Measurements from ENCODE around the gene ORAI2. TPM values are rescaled to one million over a fixed set of nuclear protein-coding genes. Genes with fewer than 3 reads are reported as not detected.

Gene ORAI2
- total RNA-seq, 4 donors from 2014 or later, result 3.1 to 99.9 (median 11.0) TPM

DNA sequence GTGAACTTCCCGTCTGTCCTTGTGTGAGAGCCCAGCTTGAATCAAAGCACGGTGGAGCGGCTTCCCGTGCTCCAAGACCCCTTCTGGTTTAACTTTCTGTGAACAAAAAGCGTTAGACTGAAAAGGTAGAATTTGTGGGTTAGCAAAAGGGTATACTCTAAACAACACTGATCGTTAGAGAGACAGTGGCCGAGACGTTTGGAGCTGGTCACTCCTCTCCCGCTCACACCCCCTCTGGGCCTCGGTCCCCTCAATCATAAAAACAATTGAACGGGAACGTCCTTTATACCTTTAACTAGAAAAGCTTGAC is 36.7 kb upstream of the ORAI2 start:
- intact Hi-C loops (cut with DNase I; ENCODE audit: low total_unique reads), result no loop called here
- peak overlapping the region; percentile 78 to 97 (median 84) for H3K4me3 ChIP-seq
- in situ Hi-C loops (cut with MboI; ENCODE audit: low pct_ligation_motif_present in 1 of 4, low pct_unique_long_range_greater_than_20kb in 1 of 4, low sequenced_read_pairs in 3 of 4), result loop anchor here in 3 of 4 donors (10.0 to 25.0 kb wide), 2 partner anchors 112 to 859 kb away; partner anchors contain the start of gene SH2B2 (in 2 of the 3)

GRCh38 chr7:102398543-102398942 is 34.8 kb upstream of the ORAI2 start:
- TF ChIP-seq, protein P1, sequence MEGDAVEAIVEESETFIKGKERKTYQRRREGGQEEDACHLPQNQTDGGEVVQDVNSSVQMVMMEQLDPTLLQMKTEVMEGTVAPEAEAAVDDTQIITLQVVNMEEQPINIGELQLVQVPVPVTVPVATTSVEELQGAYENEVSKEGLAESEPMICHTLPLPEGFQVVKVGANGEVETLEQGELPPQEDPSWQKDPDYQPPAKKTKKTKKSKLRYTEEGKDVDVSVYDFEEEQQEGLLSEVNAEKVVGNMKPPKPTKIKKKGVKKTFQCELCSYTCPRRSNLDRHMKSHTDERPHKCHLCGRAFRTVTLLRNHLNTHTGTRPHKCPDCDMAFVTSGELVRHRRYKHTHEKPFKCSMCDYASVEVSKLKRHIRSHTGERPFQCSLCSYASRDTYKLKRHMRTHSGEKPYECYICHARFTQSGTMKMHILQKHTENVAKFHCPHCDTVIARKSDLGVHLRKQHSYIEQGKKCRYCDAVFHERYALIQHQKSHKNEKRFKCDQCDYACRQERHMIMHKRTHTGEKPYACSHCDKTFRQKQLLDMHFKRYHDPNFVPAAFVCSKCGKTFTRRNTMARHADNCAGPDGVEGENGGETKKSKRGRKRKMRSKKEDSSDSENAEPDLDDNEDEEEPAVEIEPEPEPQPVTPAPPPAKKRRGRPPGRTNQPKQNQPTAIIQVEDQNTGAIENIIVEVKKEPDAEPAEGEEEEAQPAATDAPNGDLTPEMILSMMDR (IDR thresholded peaks at IDR 0.05), result no peak
- TF ChIP-seq EP300 (IDR thresholded peaks at IDR 0.05; ENCODE audit: low read depth) (no peak), POLR2A (IDR thresholded peaks at IDR 0.05) (no peak), POLR2AphosphoS5 (IDR thresholded peaks at IDR 0.05) (no peak)
- no peaks in the 10 kb centered on the region for H3K9me3 ChIP-seq
- H3K27ac ChIP-seq, result no peak overlapping the region
- intact Hi-C loops (cut with DNase I; ENCODE audit: low total_unique reads) (no loop called here), in situ Hi-C loops (cut with MboI; ENCODE audit: low pct_ligation_motif_present in 1 of 4, low pct_unique_long_range_greater_than_20kb in 1 of 4, low sequenced_read_pairs in 3 of 4) (loop anchor here in 3 of 4 donors (10.0 to 25.0 kb wide), 2 partner anchors 114 to 861 kb away; partner anchors contain the start of gene SH2B2 (in 2 of the 3))
- DNase-seq, result no peak
- WGBS, 2 donors (ENCODE audit: low coverage in 1 of 2), result 94 to 100% methylated on average over 4 to 8 of the region's 8 CpGs
- H3K4me1 ChIP-seq, result peaks cover 4 to 20% (median 14%) of the 10 kb centered on the region in 4 donors
- no peak overlapping the region for H3K4me3 ChIP-seq
- no peaks in the 10 kb centered on the region for H3K27me3 ChIP-seq
- peaks cover 0 to 30% (median 7%) of the 10 kb centered on the region in 4 donors for H3K36me3 ChIP-seq

More for the DNA sequence above, 36.7 kb upstream of the ORAI2 start:
- Histone ChIP-seq H3K36me3 (peaks cover 0 to 17% (median 2%) of the 10 kb centered on the region in 4 donors), H3K27ac (peak overlapping the region; percentile 79 to 95 (median 85)), H3K27me3 (no peaks in the 10 kb centered on the region), H3K4me1 (peaks cover 4 to 20% (median 14%) of the 10 kb centered on the region in 4 donors), H3K9me3 (no peaks in the 10 kb centered on the region)
- 1 to 3% methylated on average over 8 to 12 of the region's 12 CpGs for WGBS, 2 donors (ENCODE audit: low coverage in 1 of 2)
- DNase-seq, result no peak
- TF ChIP-seq, protein P1 (IDR thresholded peaks at IDR 0.05), result no peak
- no peak for TF ChIP-seq EP300 (IDR thresholded peaks at IDR 0.05; ENCODE audit: low read depth)
- no peak for TF ChIP-seq POLR2AphosphoS5 (IDR thresholded peaks at IDR 0.05)
- no peak for TF ChIP-seq POLR2A (IDR thresholded peaks at IDR 0.05)

GRCh38 chr7:102400360-102400759 is 33.0 kb upstream of the ORAI2 start:
- Histone ChIP-seq H3K27me3 (no peaks in the 10 kb centered on the region), H3K27ac (no peak overlapping the region), H3K4me3 (no peak overlapping the region), H3K36me3 (peaks cover 0 to 35% (median 10%) of the 10 kb centered on the region in 4 donors), H3K9me3 (no peaks in the 10 kb centered on the region), H3K4me1 (peaks cover 4 to 17% (median 12%) of the 10 kb centered on the region in 4 donors)
- intact Hi-C loops (cut with DNase I; ENCODE audit: low total_unique reads) (no loop called here), in situ Hi-C loops (cut with MboI; ENCODE audit: low pct_ligation_motif_present in 1 of 4, low pct_unique_long_range_greater_than_20kb in 1 of 4, low sequenced_read_pairs in 3 of 4) (loop anchor here in 2 of 4 donors (10.0 kb wide), 2 partner anchors 54 to 64 kb away; partner anchors contain the start of genes ALKBH4 (in 1 of the 2) and LRWD1 (in 1 of the 2))
- TF ChIP-seq, protein P1 (IDR thresholded peaks at IDR 0.05), result no peak
- TF ChIP-seq POLR2A (IDR thresholded peaks at IDR 0.05) (no peak), POLR2AphosphoS5 (IDR thresholded peaks at IDR 0.05) (no peak), EP300 (IDR thresholded peaks at IDR 0.05; ENCODE audit: low read depth) (no peak)
- 83 to 94% methylated on average over 5 of the region's 5 CpGs for WGBS, 2 donors (ENCODE audit: low coverage in 1 of 2)
- DNase-seq, result no peak

DNA sequence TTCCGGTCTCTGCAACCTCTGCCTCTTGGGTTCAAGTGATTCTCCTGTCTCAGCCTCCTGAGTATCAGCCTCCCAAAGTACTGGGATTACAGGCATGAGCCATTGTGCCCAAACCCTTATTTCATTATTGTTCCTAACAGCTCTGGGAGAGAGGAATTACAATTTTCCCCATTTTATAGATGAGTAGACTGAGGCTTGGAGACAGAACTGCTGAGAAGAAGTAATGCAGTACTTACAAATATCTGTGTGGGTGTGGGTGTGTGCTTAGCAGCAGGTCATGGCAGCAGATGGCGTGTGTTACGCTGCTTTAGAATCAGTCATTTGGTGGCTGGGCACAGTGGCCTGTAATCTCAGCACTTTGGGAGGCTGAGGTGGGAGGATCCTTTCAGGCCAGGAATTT is 29.8 kb upstream of the ORAI2 start:
- Histone ChIP-seq H3K4me3 (no peak overlapping the region), H3K36me3 (peaks cover 0 to 48% (median 23%) of the 10 kb centered on the region in 4 donors), H3K27ac (no peak overlapping the region), H3K9me3 (no peaks in the 10 kb centered on the region), H3K27me3 (no peaks in the 10 kb centered on the region), H3K4me1 (no peaks in the 10 kb centered on the region)
- DNase-seq, result no peak
- TF ChIP-seq POLR2AphosphoS5 (IDR thresholded peaks at IDR 0.05) (no peak), EP300 (IDR thresholded peaks at IDR 0.05; ENCODE audit: low read depth) (no peak), POLR2A (IDR thresholded peaks at IDR 0.05) (no peak)
- TF ChIP-seq, protein P1 (IDR thresholded peaks at IDR 0.05), result no peak
- intact Hi-C loops (cut with DNase I; ENCODE audit: low total_unique reads) (no loop called here), in situ Hi-C loops (cut with MboI; ENCODE audit: low pct_ligation_motif_present in 1 of 4, low pct_unique_long_range_greater_than_20kb in 1 of 4, low sequenced_read_pairs in 3 of 4) (loop anchor here in 2 of 4 donors (10.0 kb wide), 2 partner anchors 51 to 61 kb away; partner anchors contain the start of genes ALKBH4 (in 1 of the 2) and LRWD1 (in 1 of the 2))
- 83 to 92% methylated on average over 1 to 3 of the region's 3 CpGs for WGBS, 2 donors (ENCODE audit: low coverage in 1 of 2)
